NCI-H2029 treated with DMSO at 0.1 percent for 48 hours (cell line): ENCODE data around the gene CRABP2.
A peak's percentile ranks its signal among the peaks of the same experiment; 100 is the strongest.

Experiments
- DNase-seq: peaks from one replicate; lab custom pipeline; 2025; lab: John Stamatoyannopoulos, UW

Gene CRABP2

DNA sequence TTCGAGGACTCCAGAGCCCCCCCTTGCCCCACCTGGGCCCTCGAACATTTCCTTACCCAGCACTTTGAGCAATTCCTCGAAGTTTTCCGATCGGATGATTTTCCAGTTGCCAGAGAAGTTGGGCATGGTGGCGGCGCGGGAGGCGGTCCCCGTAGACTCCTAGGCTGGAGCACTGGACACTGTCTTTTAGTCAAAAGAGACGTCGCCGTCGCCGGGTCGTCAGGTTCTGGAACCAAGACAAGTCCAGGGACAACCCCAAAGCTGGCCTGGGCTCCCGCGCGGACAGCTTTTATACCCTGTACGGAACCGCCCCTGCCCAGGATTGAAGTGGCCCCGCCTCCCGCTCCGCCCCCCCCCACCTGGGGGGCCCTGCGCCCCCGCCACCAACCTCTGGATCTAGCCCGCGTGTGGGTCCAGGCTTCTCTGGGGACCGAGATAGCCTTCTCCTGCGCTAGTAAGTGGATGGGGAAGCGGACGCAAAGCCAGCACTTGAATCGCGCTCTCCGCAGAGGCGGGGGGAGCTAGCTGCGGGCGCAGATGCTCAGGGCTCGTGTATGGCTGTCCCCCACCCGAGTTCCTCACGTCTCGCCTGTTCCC is at the start of gene CRABP2:
CRABP2 (minus strand) TSS at position 263 of the 597 bp plus-strand sequence; CDS start at position 126, 137 bp downstream.
- DNase-seq: no peak

DNA sequence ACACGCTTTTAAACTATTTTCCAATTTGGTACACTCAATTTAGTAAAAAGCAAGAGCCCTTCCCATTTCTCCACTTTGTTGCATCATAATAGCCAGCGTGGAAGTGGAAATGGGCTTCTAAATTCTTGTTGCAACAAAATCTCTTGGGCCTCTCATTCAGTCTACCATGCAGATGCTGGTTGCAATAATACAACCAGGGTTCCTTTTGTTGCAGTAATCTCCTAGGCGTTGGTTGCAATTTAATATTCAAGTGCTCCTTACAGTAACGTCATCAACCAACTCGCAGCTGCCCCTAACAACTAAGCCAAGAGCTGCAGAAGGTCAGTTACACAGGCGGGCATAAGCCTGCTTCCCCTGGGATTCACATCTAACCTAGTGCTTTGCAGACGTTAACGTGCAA is 48.8 kb upstream of the CRABP2 start:
- DNase-seq: no peak

DNA sequence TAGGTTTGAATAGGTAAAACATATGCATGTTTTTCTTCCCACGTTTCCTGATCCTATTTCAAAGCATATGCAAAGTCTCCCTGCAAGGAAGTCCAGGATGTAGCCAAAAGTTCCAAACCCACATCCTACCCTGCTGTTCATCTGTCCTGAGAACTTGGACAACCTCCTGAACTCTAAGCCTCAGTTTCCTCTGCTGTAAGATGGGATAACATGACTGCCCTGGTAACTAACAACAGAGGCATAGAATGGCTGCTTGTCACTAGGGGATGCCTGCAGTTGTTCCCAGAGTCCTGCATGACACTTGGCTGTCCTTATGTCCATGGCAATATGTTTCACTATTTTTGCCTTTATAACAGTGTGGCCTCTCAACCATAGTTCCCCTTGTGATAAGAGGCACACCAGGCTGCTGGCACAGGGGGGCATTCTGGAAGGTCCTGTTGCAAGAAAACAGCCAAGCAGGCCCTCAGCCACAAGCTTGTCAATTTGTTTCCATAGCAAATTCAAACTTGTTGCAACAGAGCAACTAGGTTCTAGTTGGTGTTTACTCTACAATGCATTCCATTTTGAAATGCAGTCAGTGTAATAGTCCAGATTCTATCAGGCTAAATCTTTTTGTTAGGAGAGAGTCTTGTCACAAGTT is 47.6 kb upstream of the CRABP2 start:
- no peak for DNase-seq

DNA sequence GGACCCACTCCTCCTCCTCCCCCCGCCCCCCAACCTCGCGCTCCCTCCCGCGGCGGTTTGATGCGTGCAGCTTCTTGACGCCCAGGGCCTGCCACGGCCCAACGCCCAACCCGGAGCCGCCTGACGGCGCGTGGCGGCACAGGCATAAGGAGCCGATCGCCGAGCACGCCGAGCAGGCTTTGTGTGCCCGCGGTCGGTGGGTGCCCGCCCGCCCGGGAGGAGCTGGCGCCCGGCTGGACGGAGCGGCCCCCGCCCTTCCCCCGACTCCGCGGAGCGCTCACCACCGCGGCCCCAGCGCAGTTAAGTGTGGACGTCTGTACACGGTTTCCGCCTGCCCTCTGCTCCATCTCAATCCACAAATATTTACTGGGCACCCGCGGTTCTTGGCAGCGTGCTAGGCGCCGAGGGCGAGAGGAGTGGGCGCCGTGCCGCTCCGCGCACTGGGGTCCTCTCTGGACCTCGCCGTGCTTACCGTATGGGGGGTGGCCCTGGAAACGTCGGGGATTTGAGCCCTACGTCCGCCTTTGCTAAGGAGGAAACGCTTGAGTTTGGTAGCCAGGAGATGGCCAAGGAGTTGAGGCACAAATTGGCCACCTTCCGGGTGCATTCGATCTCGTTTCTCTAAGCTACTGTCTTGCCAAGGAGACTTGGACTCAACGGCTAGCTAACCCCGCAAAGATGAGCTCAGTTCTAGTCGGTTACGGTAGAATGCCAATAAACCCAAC is 46.5 kb upstream of the CRABP2 start:
- peak; percentile 59 for DNase-seq

DNA sequence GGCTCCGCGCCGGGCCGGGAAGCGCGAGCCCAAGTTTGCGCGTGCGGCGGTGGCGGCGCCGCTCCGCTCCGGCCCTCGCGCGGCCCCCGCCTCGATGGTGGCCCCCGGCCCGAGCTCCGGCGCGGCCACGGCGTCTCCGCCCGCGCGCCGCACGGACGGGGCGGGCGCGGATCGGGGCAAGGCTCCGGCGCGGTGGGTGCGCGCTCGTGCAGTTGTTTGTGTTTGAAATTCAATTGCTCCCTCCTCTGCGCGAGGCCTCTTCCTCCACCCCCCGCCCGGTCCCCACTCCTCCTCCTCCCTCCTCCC is 46.0 kb upstream of the CRABP2 start, which contains the start of gene HDGF:
HDGF (minus strand) TSS at position 225 of the 306 bp plus-strand sequence. CDS start 246 bp downstream, outside the sequence.
- DNase-seq: no peak

DNA sequence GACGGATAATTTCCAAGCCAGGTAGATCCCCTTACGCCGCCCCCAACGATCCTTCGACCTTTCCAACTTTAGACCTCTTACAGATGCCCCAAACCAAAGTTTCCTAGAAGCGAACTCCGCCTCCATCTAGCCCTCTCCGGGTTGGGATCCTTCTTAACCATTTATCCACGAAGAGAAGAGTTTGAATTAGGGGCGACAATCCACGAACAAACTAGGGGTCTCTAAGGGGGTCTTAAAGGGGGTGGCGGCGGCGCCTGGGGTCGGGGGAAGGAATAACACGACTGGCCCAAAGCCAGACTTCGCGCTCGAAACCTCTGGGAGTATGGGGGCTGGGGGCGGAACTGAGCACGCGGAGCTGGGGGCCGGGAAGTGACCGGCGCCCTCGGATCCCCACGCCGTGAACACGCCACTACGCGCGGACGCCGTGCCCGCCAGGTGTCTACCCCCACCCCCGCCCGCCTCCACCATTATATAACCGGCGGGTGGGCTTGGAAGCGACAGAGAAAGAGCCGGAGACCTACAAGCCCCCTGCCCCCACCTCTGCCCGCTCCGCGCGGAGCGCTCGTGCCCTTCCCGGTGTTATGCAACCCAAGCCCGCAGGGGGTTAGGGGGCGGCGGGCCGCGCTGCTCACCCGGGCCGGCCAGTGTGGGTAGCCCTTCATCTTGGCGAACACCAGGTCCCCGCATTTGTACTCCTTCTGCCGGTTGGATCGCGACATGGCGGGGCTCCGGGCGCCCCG is 45.5 kb upstream of the CRABP2 start:
- DNase-seq: no peak

DNA sequence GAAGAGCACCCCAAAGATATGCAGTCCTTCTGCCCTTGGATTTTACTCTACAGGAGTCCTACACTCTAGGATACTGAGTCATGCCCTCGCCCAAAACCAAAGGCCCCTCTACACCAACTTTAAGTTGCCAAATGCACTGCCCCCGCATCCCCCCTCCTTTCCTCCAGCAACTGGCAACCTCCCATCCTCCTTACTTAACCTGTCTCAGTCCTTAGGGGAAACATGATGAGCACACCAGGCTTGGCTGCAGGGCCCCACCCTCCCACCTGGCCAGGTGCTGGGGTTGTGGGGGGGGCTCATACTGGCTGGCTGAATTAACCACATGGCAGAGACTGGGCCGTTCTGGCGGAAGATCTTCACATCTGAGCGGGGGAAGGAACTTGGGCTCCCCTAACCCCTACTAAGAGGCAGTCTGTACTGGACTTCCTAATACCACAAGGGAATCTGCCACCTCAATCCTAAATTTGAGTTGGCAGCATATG is 44.8 kb upstream of the CRABP2 start:
- peak; percentile 36 for DNase-seq

DNA sequence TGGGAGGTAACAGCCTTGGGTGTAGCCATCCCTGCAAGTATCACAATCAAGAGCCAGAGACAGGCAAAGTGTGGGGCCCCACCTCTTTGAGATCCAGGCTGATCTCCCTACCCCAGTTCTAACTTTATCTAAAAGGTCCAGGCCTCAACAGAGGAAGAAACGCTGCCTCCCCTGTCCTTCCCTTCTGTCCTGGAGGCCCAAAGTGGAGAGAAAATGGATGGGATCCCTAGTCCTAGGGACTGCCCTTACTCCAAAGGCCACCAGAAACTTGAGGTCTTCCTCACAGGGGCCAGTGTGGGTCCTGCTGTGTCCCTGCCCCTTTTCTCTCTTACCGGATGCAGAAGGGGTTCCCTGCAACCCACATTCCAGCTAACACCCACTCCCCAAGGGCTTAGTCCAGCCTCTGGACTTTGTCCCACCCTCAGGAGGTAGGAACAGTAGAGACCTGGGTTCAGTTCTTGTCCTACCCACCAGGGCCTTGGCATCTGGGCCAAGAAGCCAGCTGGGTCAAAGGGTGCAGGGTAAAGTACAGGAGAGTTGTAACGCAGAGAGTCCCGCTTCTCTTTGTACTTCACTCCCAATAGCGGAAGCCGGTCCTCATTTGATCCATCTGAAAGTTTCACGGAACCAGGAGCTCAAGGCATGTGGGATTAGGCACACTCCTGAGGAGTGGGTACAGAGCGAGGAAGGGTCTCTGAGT is 44.2 kb upstream of the CRABP2 start:
- DNase-seq: no peak

DNA sequence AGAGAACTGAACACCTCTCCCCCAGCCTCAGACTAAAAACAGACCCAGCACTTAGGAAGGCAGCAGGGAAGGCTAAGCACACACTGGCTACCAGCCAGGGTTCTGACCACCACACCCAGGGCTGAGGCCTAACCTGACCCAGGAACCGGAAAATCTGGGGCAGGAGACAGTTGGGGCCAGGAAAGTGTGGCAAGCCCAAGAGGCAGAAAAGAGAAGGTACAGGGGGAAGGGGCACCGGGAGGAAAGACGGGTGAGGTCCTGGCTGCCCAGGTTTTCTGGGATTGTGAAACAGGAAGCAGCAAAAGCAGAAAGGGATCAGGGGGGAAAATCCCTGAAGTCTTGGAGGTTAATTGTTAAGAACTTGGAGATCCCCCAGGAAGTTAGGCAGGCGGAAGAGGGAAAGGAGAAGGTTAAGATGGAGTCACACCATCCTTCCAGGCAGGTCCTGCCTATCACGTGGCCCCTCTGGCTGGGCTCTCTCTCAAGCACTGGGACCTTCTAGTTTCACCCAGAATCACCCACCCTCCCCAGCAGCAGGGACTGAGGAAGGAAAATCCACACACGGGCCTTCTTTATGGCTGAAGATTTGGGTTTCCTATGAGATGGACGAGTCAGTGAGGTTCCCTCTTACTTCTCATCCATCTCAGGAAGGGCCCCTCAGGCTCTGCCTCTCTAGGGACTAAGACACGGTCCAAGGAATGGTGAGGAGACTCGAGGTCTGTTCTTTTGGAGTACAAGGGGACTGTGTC is 43.5 kb upstream of the CRABP2 start:
- DNase-seq: no peak

DNA sequence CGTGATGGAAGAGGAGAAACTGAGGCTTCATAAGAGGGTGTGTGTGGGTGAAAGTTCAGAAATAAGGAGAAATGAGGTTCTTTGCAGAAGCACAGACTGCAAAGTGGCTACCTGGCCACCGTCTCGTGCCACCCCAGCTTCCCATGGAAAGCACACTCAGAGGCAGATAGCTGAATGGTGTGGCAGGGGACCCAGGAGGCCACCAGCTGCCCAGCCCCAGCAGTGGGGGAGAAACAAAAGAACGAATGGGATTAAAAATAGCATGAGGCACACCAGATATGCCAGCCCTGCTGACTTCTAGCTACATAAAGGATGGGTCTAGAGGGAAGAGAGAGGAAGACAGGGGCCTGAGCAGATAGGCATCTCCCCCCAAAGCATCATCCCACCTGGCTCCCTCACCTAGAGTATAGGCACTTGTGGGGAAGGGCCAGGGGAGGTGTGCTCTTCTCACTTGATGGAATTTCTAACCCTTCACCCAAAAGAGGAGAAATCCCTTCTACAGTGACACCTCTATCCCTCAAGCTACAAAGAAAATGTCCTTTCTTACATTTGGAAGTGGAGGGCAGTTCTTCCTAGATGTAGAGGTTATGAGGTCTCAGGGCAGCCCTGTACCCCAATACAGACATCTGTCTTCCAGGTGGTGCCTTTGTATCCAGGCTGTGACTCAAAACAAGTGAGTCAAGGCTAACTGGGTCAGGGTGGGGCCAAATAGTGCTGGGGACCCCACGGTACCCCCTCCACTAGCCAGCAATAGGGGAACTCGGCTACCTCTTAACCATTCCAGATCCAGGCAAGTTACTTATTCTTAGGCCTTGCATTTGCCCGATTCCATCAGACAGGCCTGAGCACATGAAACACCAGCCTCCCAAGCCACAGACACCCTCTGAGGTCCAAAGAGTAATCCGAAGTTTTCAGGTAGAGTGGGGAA is 42.6 kb upstream of the CRABP2 start:
- no peak for DNase-seq

DNA sequence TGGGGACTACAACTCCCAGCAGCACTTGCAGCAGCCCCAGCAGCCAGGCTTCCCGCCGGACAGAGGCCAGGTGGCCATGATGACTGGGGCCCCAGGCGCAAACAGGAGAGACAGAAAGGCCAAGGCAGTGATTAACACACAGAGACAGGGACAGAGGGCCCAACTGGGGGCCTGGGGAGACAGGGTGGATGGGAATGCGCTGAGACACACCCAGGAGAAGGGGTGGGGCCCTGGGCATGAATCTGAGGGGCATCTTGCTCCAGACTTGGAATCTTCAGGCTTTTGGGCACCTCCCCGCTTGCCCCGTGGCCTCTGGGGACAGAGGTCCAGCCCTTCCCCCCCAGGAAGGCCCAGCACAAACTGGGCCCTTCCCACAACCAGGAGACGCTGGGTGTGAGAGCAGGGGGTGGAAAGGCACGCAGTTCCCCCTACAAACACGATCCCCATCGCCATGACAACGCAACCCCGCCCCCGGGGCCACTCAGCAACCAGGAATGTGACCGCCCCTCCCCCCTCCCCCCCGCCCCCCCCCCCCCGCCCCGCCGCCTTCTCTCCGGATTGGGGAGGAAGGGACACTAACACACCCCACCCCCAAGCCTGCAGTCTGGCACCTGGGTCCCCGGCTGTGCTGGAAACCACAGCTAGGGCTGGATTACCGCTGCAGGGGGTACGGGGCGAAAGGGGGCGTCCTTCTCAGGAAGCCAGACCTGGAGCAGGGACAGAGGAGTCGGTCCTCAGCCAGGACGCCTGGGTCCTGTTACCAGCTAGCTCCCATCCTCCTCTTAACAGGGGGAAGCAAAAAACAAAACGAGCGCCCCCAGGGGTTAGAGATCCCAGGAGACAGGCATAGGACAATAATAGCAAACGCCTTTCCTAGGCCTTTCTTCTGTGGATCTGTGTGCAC is 41.6 kb upstream of the CRABP2 start:
- DNase-seq: peak; percentile 12

DNA sequence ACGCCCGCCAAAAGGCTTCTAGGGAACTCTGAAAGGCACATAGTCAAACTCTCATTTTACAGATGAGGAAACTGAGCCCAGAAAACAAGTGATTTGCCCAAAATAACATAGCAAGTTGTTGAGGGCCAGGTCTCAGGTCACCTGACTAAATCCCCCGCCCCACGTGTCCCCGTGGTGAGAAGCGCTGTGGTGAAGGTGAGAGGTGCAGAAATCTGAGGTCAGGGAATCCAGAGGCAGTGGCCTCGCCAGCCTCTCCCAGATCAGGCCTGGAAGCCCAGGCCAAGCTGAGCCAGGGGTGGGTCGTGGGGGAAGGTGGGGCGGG is 41.0 kb upstream of the CRABP2 start:
- no peak for DNase-seq

DNA sequence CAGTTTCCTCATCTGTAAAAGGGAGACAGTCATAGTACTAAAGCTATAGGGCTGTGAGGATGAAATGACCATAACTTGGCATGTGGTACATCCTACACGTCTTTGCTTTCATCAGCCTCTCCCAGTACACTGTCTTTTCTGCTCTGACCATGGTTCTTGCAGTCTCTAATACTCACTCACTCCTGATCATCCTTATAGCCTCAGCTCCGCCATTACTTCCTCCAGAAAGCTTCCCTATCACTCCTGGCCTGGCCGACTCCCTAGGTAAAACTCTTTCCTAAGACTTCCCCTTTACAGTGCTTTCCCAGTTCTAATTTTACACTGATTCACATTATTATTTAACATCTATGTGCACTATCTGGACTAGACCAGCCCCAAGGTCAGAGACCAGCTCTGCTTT is 40.5 kb upstream of the CRABP2 start:
- DNase-seq: no peak

DNA sequence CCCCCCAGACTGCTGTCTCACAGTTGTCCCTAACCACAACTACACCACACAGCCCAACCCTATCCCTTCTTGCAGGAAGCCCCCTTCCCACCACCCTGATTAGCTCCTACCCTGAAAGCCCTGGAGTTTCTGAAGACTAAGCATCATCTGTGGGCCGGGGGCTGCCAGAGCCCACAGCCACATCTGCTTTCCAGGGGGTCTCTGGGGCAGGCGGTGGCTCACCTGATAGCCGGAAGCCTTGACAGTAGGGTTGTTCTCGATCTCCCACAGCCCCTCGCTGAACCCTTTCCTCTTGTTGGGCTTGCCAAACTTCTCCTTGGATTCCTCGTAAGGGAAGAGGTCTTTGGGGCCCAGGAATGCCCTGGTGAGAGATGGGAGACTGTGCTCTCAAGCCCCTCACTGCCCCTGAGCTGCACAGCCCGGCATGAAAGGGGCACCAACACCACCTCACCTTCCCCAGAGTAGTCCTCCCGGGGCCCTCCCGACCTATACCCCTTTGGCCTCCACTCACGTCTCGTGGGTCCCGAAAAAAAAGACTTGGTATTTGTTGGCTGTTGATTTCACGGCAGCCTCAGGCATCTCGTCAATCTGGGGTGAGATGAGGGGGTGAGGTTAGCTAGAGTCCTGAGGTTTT is 39.5 kb upstream of the CRABP2 start:
- DNase-seq: no peak

DNA sequence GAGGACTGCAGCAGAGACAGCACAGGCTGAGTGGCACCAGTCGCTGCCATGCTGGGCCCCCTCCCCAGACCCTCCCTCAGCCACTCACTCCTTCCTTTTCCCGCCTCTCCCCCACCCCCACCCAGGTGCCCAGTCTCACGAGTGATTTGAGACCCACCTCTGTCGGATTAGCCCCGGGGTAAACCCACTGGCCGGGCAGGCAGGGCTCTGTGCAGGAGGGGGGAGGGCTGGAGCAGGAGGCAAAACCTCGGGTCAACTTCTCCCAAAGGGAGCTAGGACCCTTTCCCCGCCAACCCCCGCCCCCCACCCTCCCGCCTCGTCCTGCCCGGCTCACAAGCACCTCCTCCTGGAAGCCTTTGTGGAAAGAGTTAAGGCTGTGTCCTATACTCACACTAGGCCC is 39.0 kb upstream of the CRABP2 start:
- no peak for DNase-seq

DNA sequence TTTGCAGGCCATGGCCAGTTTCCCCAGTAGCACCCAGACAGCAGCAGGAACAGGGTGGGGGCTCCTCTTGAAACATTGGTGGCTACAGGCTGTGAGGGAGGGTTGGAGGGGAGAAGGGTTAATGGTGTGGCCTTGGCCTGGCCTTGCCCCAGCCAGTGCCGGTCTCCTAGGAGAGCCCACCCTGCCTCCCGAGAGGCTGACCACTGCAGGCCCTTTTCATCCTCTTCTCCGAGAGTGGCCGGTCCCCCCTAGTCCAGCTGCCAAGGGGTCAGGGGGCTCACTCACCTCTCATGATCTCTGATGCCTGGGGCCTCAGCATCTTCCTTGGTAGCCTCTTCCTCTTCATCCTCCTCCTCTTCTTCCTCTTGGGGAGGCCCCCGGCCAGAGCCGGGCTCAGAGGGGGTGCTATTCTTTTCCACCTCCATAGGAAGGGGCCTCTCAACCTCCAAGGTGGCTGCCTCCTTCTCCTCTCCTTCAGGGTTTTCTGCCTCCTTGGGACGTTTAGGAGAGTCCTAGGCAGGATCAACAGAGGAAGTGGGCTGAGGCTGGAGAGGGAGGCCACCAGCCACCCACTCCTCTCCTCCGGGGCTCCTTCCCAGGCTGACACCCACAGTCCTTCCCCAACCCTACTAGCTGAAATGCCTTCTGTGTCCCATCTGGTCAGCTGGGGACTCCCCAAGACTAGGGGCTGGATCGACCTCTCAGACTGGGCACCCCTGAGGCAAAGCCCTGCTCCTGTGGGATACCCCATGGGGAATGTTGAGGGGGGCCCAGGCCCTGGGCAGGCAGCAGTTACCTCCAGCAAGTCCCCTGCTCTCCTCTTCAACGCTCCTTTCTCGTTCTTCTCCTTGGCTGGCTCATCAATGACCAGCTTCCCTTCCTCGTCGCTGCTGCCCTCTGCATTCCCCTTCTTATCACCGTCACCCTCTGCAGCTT is 38.3 kb upstream of the CRABP2 start:
- DNase-seq: no peak

DNA sequence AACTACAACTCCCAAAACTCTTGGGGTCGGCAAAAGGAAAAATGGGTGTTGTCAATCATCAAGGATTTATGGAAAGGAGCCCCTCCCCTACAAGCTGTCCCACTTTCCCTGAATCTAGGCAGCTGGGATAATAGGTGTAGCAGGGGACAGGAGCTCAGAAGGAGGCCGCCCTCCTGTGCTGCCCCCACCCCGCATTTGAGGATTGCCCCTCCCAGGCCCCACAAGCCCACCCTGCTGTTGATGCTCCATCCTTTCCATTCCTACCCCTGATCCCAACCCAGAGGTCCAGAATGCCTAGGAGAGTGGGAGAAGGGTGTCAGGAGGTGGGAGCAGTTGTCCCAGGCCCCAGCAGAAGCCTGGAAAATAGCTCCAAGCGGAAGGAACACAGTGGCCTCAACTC is 37.4 kb upstream of the CRABP2 start:
- no peak for DNase-seq

DNA sequence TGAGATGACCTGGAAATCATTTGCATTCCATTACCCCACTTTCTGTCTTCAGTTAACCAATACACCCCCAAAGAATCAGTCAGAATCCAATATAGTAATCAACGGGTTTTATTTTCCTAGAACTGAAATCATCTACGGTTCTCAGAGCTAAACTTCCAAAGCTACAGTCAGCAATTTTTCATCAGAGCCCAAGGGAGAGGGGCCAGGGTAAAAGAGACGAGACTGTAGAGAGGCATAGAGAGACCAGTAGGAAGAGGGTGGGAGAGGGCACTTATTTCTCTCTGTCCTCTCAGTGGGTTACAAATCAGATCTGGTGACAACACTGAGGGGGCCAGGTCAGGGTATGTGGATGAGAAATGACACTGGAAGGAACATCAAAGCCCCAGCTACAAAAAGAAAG is 36.6 kb upstream of the CRABP2 start:
- DNase-seq: no peak
